ENCODE results near the gene SP110.

GRCh38 chr2:230144355-230144754 lies 75.4 kb downstream of the SP110 start:
- TF ChIP-seq POLR2A (IDR thresholded peaks at IDR 0.05) (no peak), CTCF (IDR thresholded peaks at IDR 0.05) (no peak)

Data from Peyer's patch (tissue), 4 donors.